Neural cell (in vitro differentiated cells): Measurements from ENCODE around the gene RELT. TPM values are rescaled to one million over a fixed set of nuclear protein-coding genes. Genes with fewer than 3 reads are reported as not detected.
A peak's percentile ranks its signal among the peaks of the same experiment; 100 is the strongest.

ENCODE experiments used
- H2AFZ ChIP-seq: fragments of 200-600, 300-800 bp; sonication (generic), shearing (Covaris generic); 2 replicates; pipeline ENCODE4 v1.6.0; 2014; ENCODE audit warnings: low read depth, mild to moderate bottlenecking, antibody characterized with exemption, low read length, moderate library complexity
- H3F3A ChIP-seq: fragments of 200-600 bp; shearing (Covaris generic); 2 replicates; pipeline ENCODE4 v1.6.1; 2016; ENCODE audit warnings: mild to moderate bottlenecking, moderate library complexity, mixed read lengths, antibody characterized with exemption, low read length; ENCODE audit not compliant: insufficient read depth, poor library complexity, severe bottlenecking
- H3K27ac ChIP-seq: fragments of 200-600, 300-800 bp; sonication (generic), shearing (Covaris generic); 2 replicates; pipeline ENCODE4 v1.5.1; 2014; ENCODE audit warnings: mild to moderate bottlenecking, low read length, moderate library complexity
- H3K27me3 ChIP-seq: fragments of 300-800, 200-600 bp; sonication (generic), shearing (Covaris generic); 2 replicates; pipeline ENCODE4 v1.6.0; 2014; ENCODE audit warnings: mild to moderate bottlenecking, low read depth, low read length, moderate library complexity; ENCODE audit not compliant: insufficient read depth
- H3K36me3 ChIP-seq: fragments of 300-800, 200-600 bp; sonication (generic), shearing (Covaris generic); 2 replicates; pipeline ENCODE4 v1.5.1; 2014; ENCODE audit warnings: mild to moderate bottlenecking, antibody characterized with exemption, low read length, moderate library complexity; ENCODE audit not compliant: insufficient read depth
- H3K4me2 ChIP-seq: fragments of 300-800, 200-600 bp; sonication (generic), shearing (Covaris generic); 2 replicates; pipeline ENCODE4 v1.6.0; 2014; ENCODE audit warnings: mild to moderate bottlenecking, low read length
- H3K4me3 ChIP-seq: fragments of 300-800, 200-600 bp; sonication (generic), shearing (Covaris generic); 2 replicates; pipeline ENCODE4 v1.5.1; 2014; ENCODE audit warnings: mild to moderate bottlenecking, low read length, moderate library complexity
- H3K79me2 ChIP-seq: fragments of 200-600 bp; shearing (Covaris generic); replicated peaks from 2 replicates; pipeline ENCODE4 v1.6.0; 2014; ENCODE audit warnings: mild to moderate bottlenecking, low read length, moderate library complexity; ENCODE audit not compliant: insufficient read depth
- H3K9ac ChIP-seq: fragments of 300-800, 200-600 bp; sonication (generic), shearing (Covaris generic); 2 replicates; pipeline ENCODE4 v1.6.1; 2016; ENCODE audit warnings: mild to moderate bottlenecking, low read length, mixed read lengths
- H3K9me2 ChIP-seq: fragments of 200-600 bp; shearing (Covaris generic); 2 replicates; pipeline ENCODE4 v1.6.1; 2016; ENCODE audit warnings: mild to moderate bottlenecking, low read length, mixed read lengths; ENCODE audit not compliant: insufficient read depth
- H3K9me3 ChIP-seq: fragments of 200-600, 300-800 bp; sonication (generic), shearing (Covaris generic); 2 replicates; pipeline ENCODE4 v1.6.1; 2016; ENCODE audit warnings: mild to moderate bottlenecking, mixed run types, low read length, moderate library complexity, mixed read lengths
- H4K20me1 ChIP-seq: fragments of 200-600 bp; shearing (Covaris generic); 2 replicates; pipeline ENCODE4 v1.6.1; 2016; ENCODE audit warnings: mild to moderate bottlenecking, mixed run types; ENCODE audit not compliant: insufficient read depth
- CTCF ChIP-seq: fragments of 450-650 bp; IDR thresholded peaks from 2 replicates; pipeline ENCODE4 v1.5.1; 2014; ENCODE audit warnings: antibody characterized with exemption, mild to moderate bottlenecking, moderate library complexity; ENCODE audit not compliant: poor library complexity, severe bottlenecking
- EP300 ChIP-seq: fragments of 450-650 bp; conservative IDR thresholded peaks from 2 replicates; pipeline ENCODE4 v1.6.1; 2014; ENCODE audit warnings: antibody characterized with exemption, mild to moderate bottlenecking, moderate library complexity; ENCODE audit not compliant: poor library complexity, severe bottlenecking
- EZH2 ChIP-seq: fragments of 200-600, 300-800 bp; shearing (Covaris generic), sonication (generic); IDR thresholded peaks from 2 replicates; pipeline ENCODE4 v1.6.1; 2014; ENCODE audit warnings: antibody characterized with exemption, low read length, borderline replicate concordance, mild to moderate bottlenecking; ENCODE audit not compliant: insufficient read depth, poor library complexity, severe bottlenecking
- MXI1 ChIP-seq: fragments of 450-650 bp; conservative IDR thresholded peaks from 2 replicates; pipeline ENCODE4 v1.6.1; 2014; ENCODE audit warnings: antibody characterized with exemption, mild to moderate bottlenecking; ENCODE audit not compliant: poor library complexity, severe bottlenecking
- POLR2AphosphoS5 ChIP-seq: IDR thresholded peaks from 2 replicates; pipeline ENCODE4 v1.6.1; 2012
- RAD21 ChIP-seq: fragments of 450-650 bp; conservative IDR thresholded peaks from 2 replicates; pipeline ENCODE4 v1.6.1; 2014; ENCODE audit warnings: antibody characterized with exemption, mild to moderate bottlenecking, moderate library complexity
- REST ChIP-seq: IDR thresholded peaks from 2 replicates; pipeline ENCODE4 v1.6.1; 2012; ENCODE audit warnings: borderline replicate concordance
- SMC3 ChIP-seq: fragments of 450-650 bp; conservative IDR thresholded peaks from 2 replicates; pipeline ENCODE4 v1.6.1; 2014; ENCODE audit warnings: antibody characterized with exemption, mild to moderate bottlenecking, moderate library complexity; ENCODE audit not compliant: poor library complexity
- TAF1 ChIP-seq: IDR thresholded peaks from 2 replicates; pipeline ENCODE4 v1.6.1; 2012; ENCODE audit warnings: low read depth
- polyA plus RNA-seq: library from polyadenylated mRNA; depleted of rRNA; stranded (reverse); fragments of >200 nt; gene quantifications from 2 replicates; pipeline ENCODE4 v1.2.3, GENCODE V29; 2014

Gene RELT
- polyA plus RNA-seq, 1 donor from 2014 or later, result 12.4 TPM

GRCh38 chr11:73394416-73395296, 18.5 kb downstream of the RELT start:
- H3K4me3 ChIP-seq, result no peak overlapping the region
- no peaks in the 10 kb centered on the region for H3K36me3 ChIP-seq
- TF ChIP-seq SMC3, result no peak
- TF ChIP-seq RAD21, result no peak
- TF ChIP-seq REST, result no peak
- no peak for TF ChIP-seq EZH2
- no peak for TF ChIP-seq MXI1
- no peak for TF ChIP-seq EP300
- no peak for TF ChIP-seq CTCF
- TF ChIP-seq TAF1, result no peak
- no peak for TF ChIP-seq POLR2AphosphoS5
- no peaks in the 10 kb centered on the region for H4K20me1 ChIP-seq
- H3K79me2 ChIP-seq, result no peaks in the 10 kb centered on the region
- H3K9me3 ChIP-seq, result no peaks in the 10 kb centered on the region
- H3K9ac ChIP-seq, result no peak overlapping the region
- no peaks in the 10 kb centered on the region for H3F3A ChIP-seq
- no peak overlapping the region for H3K4me2 ChIP-seq
- H3K9me2 ChIP-seq, result no peaks in the 10 kb centered on the region
- no peaks in the 10 kb centered on the region for H3K27me3 ChIP-seq
- H2AFZ ChIP-seq, result no peak overlapping the region
- no peak overlapping the region for H3K27ac ChIP-seq

DNA sequence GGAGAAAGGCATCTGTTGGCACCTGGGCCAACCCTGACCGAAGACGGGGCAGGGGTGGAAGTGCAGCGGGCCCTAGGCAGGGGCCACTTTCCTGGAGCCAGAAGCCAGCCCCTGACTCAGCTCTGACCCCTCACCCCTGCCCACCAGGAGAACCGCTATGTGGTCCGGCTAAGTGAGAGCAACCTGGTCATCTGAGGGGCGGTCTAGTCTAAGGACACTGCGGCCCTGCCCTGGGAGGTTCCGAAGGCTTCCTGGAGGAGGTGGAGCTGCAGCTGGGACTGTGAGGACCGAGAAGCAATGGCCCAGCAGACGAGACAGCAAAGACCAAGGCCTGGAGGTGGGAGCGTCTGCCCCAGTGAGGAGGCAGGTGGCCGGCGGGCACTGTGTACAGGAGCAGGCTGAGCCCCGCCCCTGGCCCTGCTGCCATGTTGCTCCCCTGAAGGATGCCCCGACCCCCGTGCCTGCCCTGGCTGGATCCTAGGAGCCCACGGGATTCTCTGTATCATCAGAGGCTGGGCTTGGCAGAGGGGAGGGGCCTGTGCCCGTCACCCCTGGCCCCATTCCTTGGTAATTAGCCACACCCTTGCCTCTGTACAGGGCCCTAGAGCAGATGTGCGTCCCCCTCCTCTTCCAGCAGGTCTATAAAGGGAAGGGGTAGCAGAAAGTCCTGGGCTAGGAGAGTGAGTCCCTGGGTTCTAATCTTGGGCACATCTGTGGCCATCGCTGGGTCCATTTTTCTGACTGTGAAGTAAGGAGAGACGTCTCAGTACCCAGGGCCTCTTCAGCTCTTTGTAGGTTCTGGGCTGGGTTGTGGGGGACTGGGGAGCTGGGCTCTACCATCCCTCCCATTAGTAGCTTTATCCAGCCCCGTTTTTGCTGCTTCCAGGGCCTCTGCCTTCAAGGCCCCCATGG, 19.4 kb downstream of the RELT start:
- Histone ChIP-seq H2AFZ (no peak overlapping the region), H3F3A (no peaks in the 10 kb centered on the region), H3K9ac (no peak overlapping the region), H3K4me2 (no peak overlapping the region), H3K79me2 (no peaks in the 10 kb centered on the region), H3K9me3 (no peaks in the 10 kb centered on the region), H3K27ac (no peak overlapping the region), H3K36me3 (no peaks in the 10 kb centered on the region), H3K4me3 (no peak overlapping the region), H3K9me2 (no peaks in the 10 kb centered on the region), H3K27me3 (no peaks in the 10 kb centered on the region), H4K20me1 (no peaks in the 10 kb centered on the region)
- TF ChIP-seq RAD21 (no peak), EZH2 (no peak), POLR2AphosphoS5 (peak; percentile 39), TAF1 (no peak), MXI1 (no peak), CTCF (no peak), REST (no peak)
